Activated CD8-positive, alpha-beta T cell treated with anti-CD3 and anti-CD28 coated beads for 36 hours (primary cell): ENCODE measurements around the gene AFAP1. TPM values are rescaled to one million over a fixed set of nuclear protein-coding genes. Genes with fewer than 3 reads are reported as not detected.

Experiments
- ATAC-seq: fragments of 200-7000 bp; cut with Tn5 transposase; one replicate; pipeline ENCODE4 v1.10.0; 2021; ENCODE audit warnings: mild to moderate bottlenecking, moderate library complexity
- CTCF ChIA-PET: fragments of 350-600 bp; sonication (Branson Sonifier 250); formaldehyde crosslinking; loops from one replicate; lab custom pipeline; 2021; ENCODE audit warnings: antibody characterized with exemption; lab: Charles Lee
- POLR2A ChIA-PET: fragments of 350-600 bp; sonication (Branson Sonifier 250); formaldehyde crosslinking; loops from one replicate; lab custom pipeline; 2021; ENCODE audit warnings: antibody characterized with exemption; lab: Charles Lee
- DNase-seq: peaks from one replicate; pipeline ENCODE4 v3.0.0-alpha.2; 2020
- H3K27ac Mint-ChIP-seq: one replicate; pipeline ENCODE4 v1.8.0; 2021; ENCODE audit warnings: mild to moderate bottlenecking, mixed read lengths
- H3K27me3 Mint-ChIP-seq: one replicate; pipeline ENCODE4 v1.8.0; 2021; ENCODE audit warnings: mixed read lengths
- H3K36me3 Mint-ChIP-seq: one replicate; pipeline ENCODE4 v1.8.0; 2021; ENCODE audit warnings: low read depth, mixed read lengths
- H3K4me1 Mint-ChIP-seq: one replicate; pipeline ENCODE4 v1.8.0; 2021; ENCODE audit warnings: low read depth, mixed read lengths
- H3K4me3 Mint-ChIP-seq: one replicate; pipeline ENCODE4 v1.8.0; 2021; ENCODE audit warnings: mild to moderate bottlenecking, moderate library complexity, mixed read lengths
- H3K9me3 Mint-ChIP-seq: one replicate; pipeline ENCODE4 v1.8.0; 2021; ENCODE audit warnings: mixed read lengths
- CTCF ChIP-seq: fragments of 200-600 bp; IDR thresholded peaks from one replicate; pipeline ENCODE4 v1.8.0; 2022; ENCODE audit warnings: antibody characterized with exemption, mild to moderate bottlenecking
- intact Hi-C: fragments of 100-400 bp; cut with micrococcal nuclease; formaldehyde crosslinking; loops from one replicate; pipeline ENCODE4 v1.10.0; 2022
- total RNA-seq, 2 experiments: library from RNA; stranded (reverse); gene quantifications; one replicate each; pipeline ENCODE4 v1.2.3, GENCODE V29; 2021

AFAP1 gene
- total RNA-seq, 2 experiments from 2014 or later, result 25.5 to 26.5 TPM

- no peak for TF ChIP-seq CTCF
- no peak overlapping the region for H3K27ac Mint-ChIP-seq
- POLR2A ChIA-PET, result interaction anchor here (1.2 to 1.3 kb wide), 2 partner anchors 44 to 53 kb away, joined by 3 read pairs; no protein-coding TSS in a partner anchor
- no peaks in the 10 kb centered on the region for H3K9me3 Mint-ChIP-seq
- intact Hi-C loops, result no loop called here
- DNase-seq, result no peak
- no peaks in the 10 kb centered on the region for H3K27me3 Mint-ChIP-seq
- no peak for ATAC-seq
- H3K36me3 Mint-ChIP-seq, result peaks cover 7% of the 10 kb centered on the region
- H3K4me1 Mint-ChIP-seq, result peaks cover 11% of the 10 kb centered on the region
- CTCF ChIA-PET, result interaction anchor here (0.7 to 8.9 kb wide), 5 partner anchors 38 to 181 kb away, joined by 3 to 133 read pairs (median 5); no protein-coding TSS in a partner anchor
- H3K4me3 Mint-ChIP-seq, result no peak overlapping the region
Measured at GRCh38 chr4:7806338-7807090, 133.1 kb downstream of the AFAP1 start.

- POLR2A ChIA-PET, result interaction anchor here (1.2 kb wide), 1 partner anchor 52 kb away, joined by 3 read pairs; no protein-coding TSS in a partner anchor
- peaks cover 7% of the 10 kb centered on the region for H3K36me3 Mint-ChIP-seq
- peaks cover 11% of the 10 kb centered on the region for H3K4me1 Mint-ChIP-seq
- CTCF ChIA-PET, result interaction anchor here (0.6 to 8.9 kb wide), 19 partner anchors 11 to 181 kb away, joined by 3 to 133 read pairs (median 5); no protein-coding TSS in a partner anchor
- intact Hi-C loops, result no loop called here
- H3K27me3 Mint-ChIP-seq, result no peaks in the 10 kb centered on the region
- no peak for DNase-seq
- H3K4me3 Mint-ChIP-seq, result no peak overlapping the region
- no peak overlapping the region for H3K27ac Mint-ChIP-seq
- ATAC-seq, result no peak
- TF ChIP-seq CTCF, result no peak
- H3K9me3 Mint-ChIP-seq, result no peaks in the 10 kb centered on the region
Measured at GRCh38 chr4:7805533-7806337, 133.9 kb downstream of the AFAP1 start.

- no peak overlapping the region for H3K4me3 Mint-ChIP-seq
- no peaks in the 10 kb centered on the region for H3K27me3 Mint-ChIP-seq
- TF ChIP-seq CTCF, result no peak
- no peak for ATAC-seq
- DNase-seq, result no peak
- intact Hi-C loops, result loop anchor here (5.0 kb wide), 1 partner anchor 43 kb away; no protein-coding TSS in a partner anchor
- no peaks in the 10 kb centered on the region for H3K9me3 Mint-ChIP-seq
- ChIA-PET POLR2A (interaction anchor here (0.6 kb wide), 1 partner anchor 118 kb away, joined by 3 read pairs; no protein-coding TSS in a partner anchor), CTCF (interaction anchor here (0.6 to 8.9 kb wide), 22 partner anchors 9 to 182 kb away, joined by 3 to 133 read pairs (median 4); no protein-coding TSS in a partner anchor)
- no peak overlapping the region for H3K27ac Mint-ChIP-seq
- peaks cover 11% of the 10 kb centered on the region for H3K4me1 Mint-ChIP-seq
- H3K36me3 Mint-ChIP-seq, result peaks cover 9% of the 10 kb centered on the region
Measured at GRCh38 chr4:7804756-7805385, 134.8 kb downstream of the AFAP1 start.

- peak; percentile 89 for TF ChIP-seq CTCF
- H3K36me3 Mint-ChIP-seq, result peaks cover 12% of the 10 kb centered on the region
- no peak overlapping the region for H3K27ac Mint-ChIP-seq
- CTCF ChIA-PET, result interaction anchor here (0.9 to 8.9 kb wide), 20 partner anchors 9 to 183 kb away, joined by 3 to 133 read pairs (median 5); no protein-coding TSS in a partner anchor
- POLR2A ChIA-PET, result interaction anchor here (0.6 kb wide), 1 partner anchor 118 kb away, joined by 3 read pairs; no protein-coding TSS in a partner anchor
- H3K9me3 Mint-ChIP-seq, result no peaks in the 10 kb centered on the region
- ATAC-seq (peak; percentile 68), DNase-seq (peak; percentile 89)
- intact Hi-C loops, result loop anchor here (2.0 to 5.0 kb wide), 2 partner anchors 42 to 183 kb away; no protein-coding TSS in a partner anchor
- H3K4me1 Mint-ChIP-seq, result peaks cover 11% of the 10 kb centered on the region
- no peaks in the 10 kb centered on the region for H3K27me3 Mint-ChIP-seq
- H3K4me3 Mint-ChIP-seq, result no peak overlapping the region
Measured at GRCh38 chr4:7803992-7804755, 135.5 kb downstream of the AFAP1 start.
